GM19099 (cell line): ENCODE results near the gene NDUFAF2.

Source experiments
- POLR2A ChIP-seq: IDR thresholded peaks from 3 replicates; pipeline ENCODE4 v1.6.1; 2011; ENCODE audit warnings: low read depth; ENCODE audit not compliant: insufficient read length; ENCODE audit errors: extremely low read depth

Gene NDUFAF2

GRCh38 chr5:61162832-61163567, 218.0 kb downstream of the NDUFAF2 start:
- no peak for TF ChIP-seq POLR2A

- TF ChIP-seq POLR2A: no peak
Observed at GRCh38 chr5:61163905-61164304, 218.9 kb downstream of the NDUFAF2 start.

GRCh38 chr5:61167382-61167781, 222.4 kb downstream of the NDUFAF2 start:
- TF ChIP-seq POLR2A: no peak

GRCh38 chr5:61168951-61169350, 223.9 kb downstream of the NDUFAF2 start:
- TF ChIP-seq POLR2A: no peak

- no peak for TF ChIP-seq POLR2A
Observed at GRCh38 chr5:61171479-61171878, 226.5 kb downstream of the NDUFAF2 start.

GRCh38 chr5:61176631-61177030, 231.6 kb downstream of the NDUFAF2 start:
- TF ChIP-seq POLR2A: no peak

GRCh38 chr5:61177070-61177469, 232.1 kb downstream of the NDUFAF2 start:
- no peak for TF ChIP-seq POLR2A

- no peak for TF ChIP-seq POLR2A
Observed at GRCh38 chr5:61177716-61178115, 232.7 kb downstream of the NDUFAF2 start.

- TF ChIP-seq POLR2A: no peak
Observed at GRCh38 chr5:61178702-61179101, 233.7 kb downstream of the NDUFAF2 start.

GRCh38 chr5:61180886-61181285, 235.9 kb downstream of the NDUFAF2 start:
- TF ChIP-seq POLR2A: no peak

GRCh38 chr5:61182449-61182848, 237.4 kb downstream of the NDUFAF2 start:
- no peak for TF ChIP-seq POLR2A

GRCh38 chr5:61183538-61183937, 238.5 kb downstream of the NDUFAF2 start:
- no peak for TF ChIP-seq POLR2A

- TF ChIP-seq POLR2A: no peak
Observed at GRCh38 chr5:61184708-61185107, 239.7 kb downstream of the NDUFAF2 start.

- TF ChIP-seq POLR2A: no peak
Observed at GRCh38 chr5:61186634-61187033, 241.6 kb downstream of the NDUFAF2 start.

- TF ChIP-seq POLR2A: no peak
Observed at GRCh38 chr5:61198606-61199005, 253.6 kb downstream of the NDUFAF2 start.

GRCh38 chr5:61200582-61201155, 255.7 kb downstream of the NDUFAF2 start:
- TF ChIP-seq POLR2A: no peak
